ENCODE results near the gene WT1.

WT1 gene

GRCh38 chr11:32438866-32439489 is 3.6 kb upstream of the WT1 start:
- no peak overlapping the region for H3K4me3 ChIP-seq (ENCODE audit: low read length)
- no peak for TF ChIP-seq CTCF (conservative IDR thresholded peaks at IDR 0.05; ENCODE audit: low read depth, low read length)
- DNase-seq (ENCODE audit: low read depth), result no peak

GRCh38 chr11:32438346-32438865 is 3.1 kb upstream of the WT1 start:
- DNase-seq (ENCODE audit: low read depth), result no peak
- no peak for TF ChIP-seq CTCF (conservative IDR thresholded peaks at IDR 0.05; ENCODE audit: low read depth, low read length)
- no peak overlapping the region for H3K4me3 ChIP-seq (ENCODE audit: low read length)

DNA sequence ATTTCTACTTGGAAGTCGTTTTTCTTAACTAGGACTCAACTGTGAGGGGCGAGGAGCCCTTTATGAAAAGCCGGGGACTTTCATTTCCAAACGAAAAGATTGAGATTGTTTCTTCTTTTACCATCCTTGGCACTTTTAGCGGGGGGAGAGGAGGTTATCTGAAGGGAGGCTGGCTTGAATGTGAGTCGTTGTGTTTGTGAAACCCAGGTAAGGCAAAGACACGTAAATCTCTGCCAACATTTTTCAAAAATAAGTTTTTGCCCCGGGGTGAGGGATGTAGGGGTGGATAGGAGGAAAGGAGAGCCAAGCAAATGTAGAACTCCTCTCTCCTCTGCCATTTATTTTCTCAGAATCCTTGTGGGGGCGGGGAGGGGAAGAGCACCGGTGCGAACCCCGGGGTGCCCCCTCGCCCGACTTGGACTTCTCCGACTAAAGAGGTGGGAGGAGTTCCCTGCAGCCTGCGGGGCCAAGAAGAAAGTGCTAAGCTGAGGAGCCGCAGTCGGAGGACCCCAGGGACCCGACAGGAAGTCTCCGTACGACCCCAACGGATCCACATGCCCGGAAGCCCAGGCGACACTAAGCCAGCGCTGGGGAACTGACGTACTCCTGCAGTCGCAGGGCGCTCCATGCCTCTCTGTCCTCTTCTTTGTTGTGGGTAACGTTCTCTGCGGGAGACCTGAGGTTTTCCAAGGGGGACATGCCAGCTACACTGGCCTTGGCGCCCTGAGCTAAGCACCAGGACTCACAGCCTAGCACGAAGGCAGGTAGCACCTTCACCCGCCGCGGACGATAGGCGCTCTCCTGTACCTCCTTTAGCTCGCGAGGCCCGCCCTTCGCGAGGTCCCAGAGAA is 2.4 kb upstream of the WT1 start:
- TF ChIP-seq CTCF (conservative IDR thresholded peaks at IDR 0.05; ENCODE audit: low read depth, low read length), result no peak
- DNase-seq (ENCODE audit: low read depth), result no peak
- H3K4me3 ChIP-seq (ENCODE audit: low read length), result no peak overlapping the region

DNA sequence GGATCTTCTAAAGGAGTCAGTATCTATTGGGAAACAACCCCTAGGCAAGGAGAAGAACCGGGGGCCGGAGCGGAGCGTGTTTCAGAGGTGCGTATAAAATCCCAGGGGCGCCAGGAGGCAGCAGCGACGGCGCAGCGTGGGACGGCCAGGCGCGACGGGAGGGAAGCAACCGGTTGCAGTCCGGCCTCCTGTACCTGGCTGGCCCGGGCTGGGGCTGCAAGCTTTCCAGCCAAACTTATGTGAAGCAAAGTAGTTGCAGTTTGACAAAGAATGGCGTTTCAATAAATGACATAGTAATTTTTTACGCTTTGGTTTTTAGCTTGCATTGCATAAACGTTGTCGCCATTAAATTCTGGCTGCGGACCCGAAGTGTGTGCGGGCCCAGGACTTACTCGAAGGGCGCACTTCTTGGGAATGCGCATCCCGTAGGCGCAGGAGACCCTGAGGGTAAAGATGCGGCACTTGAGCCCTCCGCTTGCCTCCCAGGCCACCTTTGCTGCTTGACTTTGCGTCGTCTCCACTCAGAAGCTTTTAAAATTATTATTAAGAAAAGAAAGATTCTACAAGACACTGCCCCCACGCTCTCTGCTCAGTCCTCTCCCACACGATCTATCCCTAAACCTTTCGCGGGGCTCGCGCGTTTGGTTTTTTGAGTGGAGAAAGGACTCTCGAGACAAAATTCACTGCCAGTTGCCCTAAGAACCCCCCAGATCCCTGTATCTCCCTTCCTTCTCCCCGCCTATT is 1.6 kb upstream of the WT1 start:
- no peak overlapping the region for H3K4me3 ChIP-seq (ENCODE audit: low read length)
- no peak for TF ChIP-seq CTCF (conservative IDR thresholded peaks at IDR 0.05; ENCODE audit: low read depth, low read length)
- no peak for DNase-seq (ENCODE audit: low read depth)

DNA sequence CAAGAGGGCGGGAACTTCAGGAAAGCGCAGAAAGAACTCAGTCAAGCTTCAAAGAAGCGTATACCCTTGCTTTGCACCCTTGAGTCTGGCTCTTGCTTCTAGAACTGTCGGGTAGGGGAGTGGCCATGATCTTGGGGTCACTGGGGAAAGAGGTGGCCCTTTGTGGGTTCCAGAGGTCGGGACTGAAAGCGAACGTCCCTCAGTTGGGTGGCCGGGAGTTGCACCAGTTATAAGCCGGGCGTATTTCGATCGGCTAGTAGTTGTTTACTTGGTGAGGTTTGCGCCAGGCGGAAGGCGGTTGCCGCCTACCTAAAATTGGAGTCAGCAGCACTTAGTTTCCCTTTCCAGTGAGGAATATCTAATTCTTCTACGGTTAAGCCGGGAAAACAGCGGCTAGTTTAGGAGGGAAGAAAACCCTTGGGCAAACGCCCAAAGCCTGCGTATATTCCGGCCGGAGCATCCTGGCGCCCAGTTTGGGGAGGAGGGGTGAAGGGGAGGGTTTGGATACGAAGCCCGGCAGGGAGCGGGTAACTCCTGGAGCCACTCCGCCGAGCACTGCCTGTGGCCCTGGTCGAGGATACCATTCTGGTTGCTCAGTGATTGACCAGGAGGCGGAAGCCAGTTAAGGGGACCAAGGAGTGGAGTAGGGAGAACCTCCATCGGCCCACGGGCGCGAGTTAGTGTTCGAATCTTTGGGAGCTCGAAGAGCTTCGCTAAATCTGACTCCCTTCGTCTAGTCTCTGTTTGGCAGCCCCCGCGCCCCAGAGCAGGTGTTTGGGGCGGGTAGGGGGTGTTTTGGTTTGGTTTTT is 807 bp upstream of the WT1 start:
- no peak for DNase-seq (ENCODE audit: low read depth)
- H3K4me3 ChIP-seq (ENCODE audit: low read length), result no peak overlapping the region
- TF ChIP-seq CTCF (conservative IDR thresholded peaks at IDR 0.05; ENCODE audit: low read depth, low read length), result no peak

- H3K4me3 ChIP-seq (ENCODE audit: low read length), result no peak overlapping the region
- TF ChIP-seq CTCF (conservative IDR thresholded peaks at IDR 0.05; ENCODE audit: low read depth, low read length), result no peak
- no peak for DNase-seq (ENCODE audit: low read depth)
These were observed 223 bp downstream of the WT1 start for GRCh38 chr11:32435152-32435480.
